ENCODE measurements around the gene C4B.

Gene C4B

DNA sequence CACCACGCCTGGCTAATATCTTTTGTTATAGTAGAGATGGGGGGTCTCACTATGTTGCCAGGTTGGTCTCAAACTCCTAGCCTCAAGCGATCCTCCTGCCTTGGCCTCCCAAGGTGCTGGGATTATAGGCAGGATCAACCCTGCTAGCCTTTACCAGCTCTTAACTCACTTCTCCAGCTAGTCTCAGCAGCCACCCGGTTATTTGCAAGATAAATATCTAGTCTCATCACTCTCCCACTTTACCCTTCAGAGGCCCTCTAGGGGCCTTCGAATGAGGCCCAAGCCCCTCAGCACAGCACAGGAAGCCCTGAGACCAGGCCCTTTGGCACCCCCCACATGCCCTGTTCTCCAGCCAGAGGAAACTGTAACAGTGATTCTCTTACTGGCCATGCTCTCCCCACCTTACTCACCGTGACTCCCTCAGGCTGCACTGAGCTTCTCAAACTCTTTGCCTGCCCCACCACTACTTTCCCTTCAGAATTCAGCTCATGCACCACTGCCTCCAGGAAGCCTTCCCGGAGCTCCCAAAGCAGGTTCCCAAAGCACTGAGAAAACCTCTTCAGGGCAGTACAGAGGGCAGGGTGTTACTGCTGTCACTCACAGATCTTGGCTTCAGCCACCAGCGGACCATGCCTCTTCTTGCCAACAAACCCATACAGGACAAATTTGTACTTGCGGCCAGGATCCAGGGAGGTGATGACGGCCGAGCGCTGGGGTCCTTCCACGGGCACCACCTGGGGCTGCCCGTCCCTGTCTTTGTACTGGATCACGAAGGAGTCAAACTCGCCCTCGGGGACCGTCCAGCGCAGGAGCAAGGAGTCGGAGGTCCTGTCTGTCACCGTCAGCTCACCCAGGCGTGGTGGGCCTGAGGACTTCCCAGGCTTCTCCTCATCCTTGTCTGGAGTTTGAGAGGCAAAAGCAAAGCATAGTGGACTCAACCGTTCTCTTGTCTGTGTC, 69.5 kb downstream of the C4B start:
- Histone ChIP-seq H3K4me1 (ENCODE audit: control insufficient read depth, insufficient read depth, low read length, unreplicated experiment) (peaks cover 54% of the 10 kb centered on the region), H3K4me3 (ENCODE audit: low read depth, low read length) (no peak overlapping the region), H2AFZ (ENCODE audit: low read length, unreplicated experiment) (no peak overlapping the region)

DNA sequence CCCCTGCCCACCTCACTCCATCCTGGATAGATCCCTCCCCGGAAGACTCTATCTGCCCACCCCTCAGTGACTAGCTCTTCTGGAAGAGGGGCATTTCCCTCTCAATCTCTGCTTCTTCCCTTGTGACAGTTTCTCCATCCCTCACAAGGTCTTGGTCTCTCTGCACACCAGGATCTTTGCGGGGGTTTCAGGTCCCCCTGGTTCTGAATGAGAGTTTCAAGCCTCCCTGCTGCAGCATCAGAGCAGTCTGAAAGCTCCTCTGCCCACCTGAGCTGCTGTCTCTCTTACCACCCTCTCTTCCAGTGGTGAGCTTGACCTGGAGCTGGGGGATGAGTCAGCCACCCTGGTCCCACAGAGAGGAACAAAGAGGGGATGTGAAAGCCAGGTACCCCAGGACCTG, 70.2 kb downstream of the C4B start:
- no peaks in the 10 kb centered on the region for H3K79me2 ChIP-seq (ENCODE audit: control insufficient read depth, insufficient read depth, low read length, unreplicated experiment)
- H3K4me1 ChIP-seq (ENCODE audit: control insufficient read depth, insufficient read depth, low read length, unreplicated experiment), result peaks cover 48% of the 10 kb centered on the region
- no peak overlapping the region for H3K4me3 ChIP-seq (ENCODE audit: low read depth, low read length)
- no peaks in the 10 kb centered on the region for H3K36me3 ChIP-seq (ENCODE audit: insufficient read depth, low read length)
- no peaks in the 10 kb centered on the region for H3K27me3 ChIP-seq (ENCODE audit: insufficient read depth, low read length)
- no peak overlapping the region for H3K27ac ChIP-seq (ENCODE audit: low read depth, low read length)
- no peak overlapping the region for H2AFZ ChIP-seq (ENCODE audit: low read length, unreplicated experiment)

More for the DNA sequence above, 69.5 kb downstream of the C4B start:
- no peaks in the 10 kb centered on the region for H3K79me2 ChIP-seq (ENCODE audit: control insufficient read depth, insufficient read depth, low read length, unreplicated experiment)
- H3K27me3 ChIP-seq (ENCODE audit: insufficient read depth, low read length), result no peaks in the 10 kb centered on the region
- H3K36me3 ChIP-seq (ENCODE audit: insufficient read depth, low read length), result no peaks in the 10 kb centered on the region
- H3K27ac ChIP-seq (ENCODE audit: low read depth, low read length), result no peak overlapping the region

Data from ACC112 (cell line).